GM19043 (cell line): Measurements from ENCODE around the gene ST6GALNAC4.
A peak's percentile ranks its signal among the peaks of the same experiment; 100 is the strongest.

ENCODE experiments used
- ATAC-seq: cut with Tn5 transposase; IDR thresholded peaks from one replicate; pipeline ENCODE4 v1.9.1; 2021; ENCODE audit warnings: low read depth; ENCODE audit not compliant: unreplicated experiment

ST6GALNAC4 gene

DNA sequence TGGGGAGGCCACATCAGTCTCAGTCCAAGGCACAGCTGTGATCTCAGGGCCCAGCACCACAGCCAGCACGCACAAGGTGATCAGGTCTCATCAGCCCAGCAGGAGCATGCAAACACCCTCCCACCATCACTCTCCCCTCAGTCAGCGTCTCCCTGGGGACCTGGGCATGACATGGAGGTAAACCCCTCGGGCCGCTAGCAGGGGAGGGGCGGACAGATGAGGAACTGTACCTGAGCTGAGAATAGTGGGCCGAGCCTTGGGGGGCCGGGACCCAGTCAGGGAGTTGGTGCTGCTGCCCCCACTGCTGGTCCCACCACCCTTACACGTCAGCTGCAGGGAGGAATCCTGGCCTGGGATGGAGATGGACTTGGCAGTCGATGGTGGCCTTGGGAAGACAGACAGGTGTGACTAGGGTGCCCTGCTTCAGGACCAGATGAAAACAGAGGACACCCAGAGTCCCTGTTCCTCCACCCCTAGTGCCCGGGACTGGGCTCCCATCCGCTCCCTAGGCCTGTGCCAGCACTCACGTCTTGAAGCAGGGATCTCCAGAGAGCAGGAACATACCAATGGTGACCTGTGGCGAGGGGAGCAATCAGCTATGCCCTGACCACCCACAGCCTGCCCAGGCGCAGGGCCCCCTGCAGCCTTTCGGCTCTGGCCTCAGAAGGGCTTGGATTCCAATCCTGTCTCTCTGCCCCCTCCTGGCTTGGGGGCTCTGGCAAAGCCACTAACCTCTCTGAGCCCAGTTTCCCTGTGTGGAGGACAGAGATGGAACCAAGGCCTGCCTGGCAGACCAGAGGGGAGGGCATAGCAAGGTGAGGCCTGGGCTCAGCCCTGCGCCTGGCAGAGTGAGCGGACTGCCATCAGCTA, 31.2 kb upstream of the ST6GALNAC4 start:
- ATAC-seq = no peak

DNA sequence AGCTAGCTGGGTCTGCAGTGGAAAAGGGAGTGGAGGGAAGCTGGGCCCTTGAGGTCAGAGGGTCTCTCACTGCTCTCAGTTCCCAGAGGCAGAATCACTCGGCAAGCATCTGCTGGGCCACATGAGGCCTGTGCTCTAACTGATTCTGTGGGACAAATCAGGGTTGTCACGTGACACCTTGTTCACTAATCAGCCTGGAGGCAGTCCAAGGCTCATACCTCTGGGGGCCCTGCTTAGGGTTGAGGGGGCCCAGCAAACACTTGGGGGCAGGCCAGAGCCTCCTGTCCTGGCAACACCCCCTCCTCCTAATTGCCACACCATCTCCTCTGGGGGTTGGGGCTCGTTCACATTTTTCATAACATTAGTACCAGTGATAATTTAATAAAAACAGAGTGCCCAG, 29.9 kb upstream of the ST6GALNAC4 start:
- no peak for ATAC-seq

DNA sequence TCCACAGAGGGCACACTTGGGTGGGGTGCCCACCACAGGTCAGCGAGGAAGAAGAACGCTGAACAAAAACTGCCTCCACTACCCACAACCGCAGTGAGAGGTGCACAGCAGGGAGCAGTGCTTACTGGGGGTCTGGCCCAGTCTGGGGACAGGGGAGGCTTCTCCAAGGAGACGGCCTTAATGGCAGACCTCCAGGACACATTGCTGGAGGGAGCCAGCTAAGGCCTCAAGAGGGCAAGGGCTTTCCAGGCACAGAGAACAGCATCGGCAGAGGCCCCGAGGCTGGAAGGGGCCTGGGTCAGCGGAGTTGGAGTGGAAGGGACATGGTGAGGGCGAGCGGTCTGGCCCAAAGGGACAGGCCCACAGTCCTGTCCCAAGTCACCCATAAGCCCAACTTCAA, 29.1 kb upstream of the ST6GALNAC4 start:
- ATAC-seq = no peak

DNA sequence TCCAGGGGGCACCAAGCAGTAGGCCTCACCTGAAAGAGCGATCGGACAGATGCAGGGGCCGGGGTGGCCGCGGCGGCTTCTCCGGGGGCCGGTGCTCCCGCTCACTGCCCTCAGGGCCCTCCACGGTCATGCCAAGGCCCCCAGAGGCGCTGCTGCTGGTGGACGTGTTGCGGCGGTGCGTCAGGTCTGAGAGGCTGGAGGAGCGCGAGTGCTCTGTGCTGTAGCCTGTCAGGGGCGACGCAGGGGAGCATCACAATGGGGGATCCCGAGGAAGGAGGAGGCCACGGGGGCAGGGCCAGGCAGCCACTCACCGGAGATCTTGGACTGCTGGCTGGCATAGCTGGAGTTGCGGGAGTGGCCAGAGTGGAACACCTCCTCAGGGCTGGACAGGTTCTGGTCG, 28.5 kb upstream of the ST6GALNAC4 start:
- no peak for ATAC-seq

DNA sequence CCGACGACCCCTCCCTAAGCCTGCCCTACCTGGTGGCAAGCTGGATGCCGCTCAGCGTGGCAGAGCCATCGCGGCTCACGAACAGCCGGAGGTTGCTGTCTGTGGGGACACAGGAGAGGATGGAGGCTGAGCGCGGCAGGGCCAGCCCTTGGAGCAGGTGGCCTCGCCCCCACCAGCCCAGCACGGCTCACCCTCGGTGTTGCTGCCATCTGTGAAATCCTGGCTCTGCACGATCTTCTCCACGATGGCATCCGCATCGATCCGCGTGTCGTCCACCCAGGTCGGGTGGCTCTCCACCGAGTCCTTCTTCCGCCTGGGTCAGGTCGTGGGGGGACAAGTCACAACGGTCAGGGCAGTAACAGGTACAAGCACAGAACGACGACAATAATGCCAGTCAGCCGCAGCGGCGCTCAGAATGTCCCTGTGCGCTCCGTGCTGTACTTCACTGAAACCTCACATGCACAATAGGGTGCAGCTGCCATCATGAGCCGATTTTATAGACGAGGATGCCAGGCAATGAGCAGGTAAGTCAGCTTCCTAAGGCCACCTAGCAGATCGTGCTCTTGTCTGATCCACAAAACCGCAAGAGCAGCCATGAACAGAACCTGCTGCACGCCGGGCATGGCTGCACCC, 27.9 kb upstream of the ST6GALNAC4 start:
- ATAC-seq = no peak

DNA sequence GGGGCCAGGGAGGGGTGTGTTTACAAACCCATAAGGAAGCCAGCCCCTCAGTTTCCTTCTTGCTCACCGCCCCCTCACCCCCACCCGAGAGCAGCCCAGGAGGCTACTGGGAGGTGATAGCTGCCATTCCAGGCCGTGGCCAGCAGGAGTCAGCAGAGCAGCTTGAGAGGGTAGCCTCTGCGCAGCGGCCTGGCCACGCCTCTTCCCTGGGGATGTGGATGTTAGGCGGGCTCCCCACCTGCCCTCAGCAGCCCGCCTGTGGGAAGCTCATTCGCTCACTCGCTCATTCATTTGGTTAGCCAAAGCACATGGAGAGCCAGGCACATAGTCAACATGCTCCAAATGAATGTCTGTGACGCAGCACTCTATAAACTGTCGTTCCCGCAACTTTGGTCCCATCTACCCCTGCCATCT, 26.9 kb upstream of the ST6GALNAC4 start:
- no peak for ATAC-seq

DNA sequence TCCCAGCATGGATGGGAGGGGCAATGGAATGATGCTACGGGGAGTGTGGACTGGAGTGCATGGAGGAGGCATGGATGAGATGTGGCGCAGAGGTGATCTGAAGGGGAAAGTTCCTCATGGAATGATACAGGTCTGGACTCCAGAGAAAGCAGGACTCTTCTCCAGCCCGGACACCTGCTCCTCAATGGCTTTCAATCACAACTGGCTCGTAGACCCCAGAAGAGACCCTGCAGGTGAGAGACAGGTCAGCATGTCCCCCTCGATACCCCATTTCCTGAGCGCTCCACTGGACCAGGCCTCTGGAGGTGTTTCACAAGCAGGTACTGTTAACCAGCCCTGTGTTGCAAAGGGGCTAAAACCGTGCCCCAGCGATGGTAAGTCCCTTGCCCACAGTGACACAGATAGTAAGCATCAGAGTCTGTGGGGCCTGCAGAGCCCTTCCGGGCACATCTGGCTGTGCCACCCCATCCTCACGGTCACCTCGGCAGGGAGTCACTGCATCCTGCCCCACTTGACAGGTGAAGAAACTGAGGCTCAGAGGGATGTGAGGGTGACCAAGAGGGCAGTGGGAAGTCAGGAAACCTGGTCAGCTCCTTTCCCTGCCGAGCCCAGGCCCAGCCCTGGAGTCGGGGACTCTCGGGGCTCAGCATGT, 26.3 kb upstream of the ST6GALNAC4 start:
- ATAC-seq = no peak

DNA sequence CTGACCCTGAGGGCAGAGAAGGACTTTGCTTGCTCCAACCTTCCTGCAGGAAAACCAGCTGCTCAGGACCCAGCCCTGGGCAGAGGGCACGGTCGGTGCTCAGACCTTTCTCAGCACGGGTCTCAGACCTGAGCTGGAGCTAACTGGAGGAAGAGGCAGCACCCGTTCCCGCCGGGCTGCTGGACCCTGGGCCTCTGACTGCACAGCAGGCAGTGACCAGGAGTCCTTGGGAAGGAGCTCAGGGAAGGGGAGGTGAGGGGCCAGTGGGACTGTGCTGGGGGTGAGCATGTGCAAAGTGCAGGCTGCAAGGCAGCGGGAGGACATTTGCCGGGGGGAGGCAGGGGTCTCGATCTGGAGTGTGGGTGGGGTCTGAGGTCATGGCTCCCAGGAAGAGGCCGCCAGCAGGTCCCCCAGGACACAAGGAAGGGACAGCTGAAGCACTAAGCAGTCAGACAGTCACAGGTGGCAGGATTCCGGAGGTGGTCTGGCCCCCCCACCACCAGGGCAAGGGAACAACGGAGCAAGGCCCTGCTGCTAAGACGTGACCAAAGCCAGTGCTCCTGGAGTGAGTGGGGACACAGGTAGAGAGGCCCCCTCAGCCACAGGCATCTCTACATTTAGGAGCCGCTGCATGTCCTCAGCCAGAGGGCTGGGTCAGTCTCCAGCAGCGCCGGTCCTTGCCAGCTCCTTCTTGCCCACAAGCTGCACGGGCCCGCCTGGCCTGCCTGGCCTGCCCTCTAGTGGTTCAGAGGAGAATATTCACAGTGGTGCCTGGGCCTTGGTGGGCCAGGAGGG, 25.6 kb upstream of the ST6GALNAC4 start:
- no peak for ATAC-seq

DNA sequence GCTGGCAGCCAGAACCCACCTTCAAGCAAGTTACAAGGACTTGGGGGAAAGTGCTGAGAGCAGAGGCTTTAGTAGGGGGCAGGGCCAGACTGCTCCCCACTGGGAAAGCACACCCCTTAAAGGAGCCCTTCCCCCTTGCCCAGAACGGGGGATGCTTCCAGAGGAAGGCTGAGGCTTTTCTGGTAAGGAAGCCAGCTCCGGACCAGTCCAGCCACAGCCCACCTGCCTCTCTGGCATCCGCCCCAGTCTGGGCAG, 25.0 kb upstream of the ST6GALNAC4 start:
- no peak for ATAC-seq

DNA sequence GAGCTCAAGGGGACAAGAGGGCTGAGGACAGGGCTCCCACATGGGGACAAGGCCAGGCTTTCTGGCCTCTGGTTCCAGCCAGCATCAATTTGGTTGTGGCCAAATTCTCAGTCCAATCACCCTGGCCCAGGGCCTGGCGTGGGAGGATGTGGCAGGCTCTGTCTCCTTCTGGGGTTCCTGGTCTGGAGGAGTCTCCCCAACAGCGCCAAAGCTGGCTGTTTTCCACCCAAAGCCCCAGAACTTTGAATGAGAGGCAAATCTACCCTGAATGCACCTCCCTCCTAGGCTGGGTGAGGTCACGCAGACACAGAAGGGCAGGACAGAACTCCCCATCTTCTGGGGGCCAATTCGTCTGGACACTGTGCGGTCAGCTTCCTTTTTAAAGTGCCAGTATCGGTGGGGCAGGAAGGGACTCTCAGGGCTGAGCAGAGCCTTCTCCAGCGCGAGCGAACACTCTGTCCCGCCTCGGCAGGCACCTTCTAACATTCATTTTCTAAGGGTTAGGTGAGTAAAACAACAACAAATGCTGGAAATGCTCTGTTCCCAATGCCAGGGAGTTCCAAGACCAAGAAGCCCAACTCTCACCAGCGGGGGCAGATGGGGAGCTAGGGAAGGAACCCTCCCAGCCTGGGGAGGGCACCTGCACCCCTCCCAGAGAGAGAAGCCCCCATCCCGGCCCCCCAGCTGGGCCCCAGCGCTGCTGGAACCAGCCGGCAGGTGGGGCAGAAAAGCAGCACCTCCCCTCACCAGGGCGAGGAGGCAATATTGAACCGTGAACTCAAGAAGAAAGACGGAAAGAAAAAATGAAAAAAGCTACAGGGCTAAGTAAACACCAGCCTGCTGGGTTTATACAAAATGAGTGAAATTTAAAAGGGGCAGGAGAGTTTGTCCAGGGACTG, 24.5 kb upstream of the ST6GALNAC4 start:
- ATAC-seq = no peak

DNA sequence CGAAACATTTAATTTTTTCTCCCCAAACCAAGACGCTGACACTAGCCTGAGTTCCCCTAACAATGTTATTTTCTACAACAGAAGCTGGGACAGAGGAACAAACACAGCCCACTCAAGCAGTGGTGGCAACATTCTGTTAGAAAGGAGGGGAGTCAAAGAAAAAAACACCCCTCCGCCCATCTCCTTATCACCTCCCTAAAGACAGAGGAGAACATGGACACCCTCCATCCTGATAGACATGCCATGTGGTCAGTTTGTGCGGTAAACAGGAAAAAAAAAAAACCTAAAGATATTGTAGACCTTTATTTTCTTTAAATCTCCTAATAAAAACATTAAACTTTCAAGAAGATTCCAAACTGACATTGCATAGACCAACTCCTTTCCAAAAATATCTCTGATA, 23.8 kb upstream of the ST6GALNAC4 start:
- no peak for ATAC-seq

DNA sequence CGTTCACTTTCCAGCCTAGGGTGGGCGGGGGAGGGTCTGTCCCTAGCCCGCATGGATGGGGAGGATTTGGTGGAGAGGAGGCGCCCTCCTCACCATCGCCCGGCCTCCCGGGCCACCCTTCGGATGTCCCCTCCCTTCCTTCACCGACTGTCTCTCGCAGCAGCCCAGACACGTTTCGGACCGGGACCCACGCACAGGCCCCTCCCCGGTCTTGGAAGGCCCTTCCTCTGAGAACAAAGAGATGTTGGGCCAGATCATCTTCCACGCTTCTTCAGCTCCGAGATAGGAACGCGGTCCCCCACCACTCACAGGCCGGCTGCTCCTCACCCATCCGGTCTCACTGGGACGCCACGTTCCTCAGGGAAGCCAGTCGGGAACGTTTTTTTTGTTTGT, 21.5 kb upstream of the ST6GALNAC4 start:
- no peak for ATAC-seq

DNA sequence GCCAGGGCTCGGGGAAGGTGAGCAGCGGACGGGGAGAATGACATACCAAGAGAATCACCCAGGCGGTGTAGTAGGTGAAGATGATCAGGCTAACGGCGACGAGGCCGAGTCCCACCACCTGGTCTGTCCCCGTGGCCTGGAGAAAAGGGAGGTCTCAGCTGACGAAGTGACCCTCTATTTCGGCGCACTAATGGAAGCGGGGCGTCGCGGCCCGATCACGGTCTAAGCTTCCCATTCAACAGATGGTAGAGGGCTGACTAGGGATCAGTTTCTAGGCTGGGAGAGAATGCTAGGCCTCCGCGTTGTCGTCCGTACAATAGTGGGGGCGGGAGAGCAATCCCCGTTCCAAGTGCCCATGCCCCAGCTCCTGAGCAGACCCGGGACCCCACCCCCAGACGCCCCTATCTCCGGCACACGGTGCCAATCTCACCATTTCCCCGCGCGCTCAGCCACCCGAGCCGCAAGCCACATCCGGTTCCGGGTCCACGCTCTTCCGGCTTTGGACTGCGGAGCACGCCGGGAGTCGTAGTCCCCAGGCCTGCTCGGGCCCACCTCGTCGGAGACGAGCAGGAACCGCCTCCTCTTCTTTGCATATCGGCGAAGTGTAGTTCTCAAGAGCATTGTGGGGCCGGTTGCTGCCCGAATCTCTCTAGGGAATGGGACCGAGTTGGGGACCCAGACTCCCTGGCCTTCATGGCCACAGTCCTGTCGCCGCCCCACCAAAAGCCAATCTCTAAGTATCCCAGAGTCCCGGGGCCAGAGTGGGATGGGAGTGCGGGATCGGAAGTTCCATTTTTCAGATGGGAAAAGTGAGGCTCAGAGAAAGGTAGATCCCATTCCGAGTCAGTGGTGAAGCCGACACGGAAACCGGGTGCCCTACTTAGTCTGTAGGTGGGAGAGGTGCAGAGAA, 20.8 kb upstream of the ST6GALNAC4 start, which contains the start of gene DPM2:
Gene DPM2, minus strand, starts transcription at position 467 of the 910 bp plus-strand sequence. Its CDS starts 34 bp downstream, at position 433.
- peak; percentile 93 for ATAC-seq

DNA sequence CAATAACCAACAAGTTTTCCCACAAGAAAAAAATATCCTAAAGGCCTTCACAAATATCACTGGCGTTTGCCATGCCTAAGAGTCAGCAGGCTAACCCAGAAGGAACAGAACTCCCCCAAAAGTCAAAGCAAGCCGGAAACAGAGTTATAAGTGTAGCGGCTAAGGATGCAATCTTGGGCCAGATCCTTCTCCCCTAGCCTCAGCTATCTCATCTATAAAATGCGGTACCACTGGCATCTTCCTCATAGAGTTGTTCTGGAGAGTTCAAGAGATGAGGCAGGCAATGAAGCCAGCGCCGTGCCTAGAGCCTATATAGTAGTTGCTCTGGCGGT, 20.2 kb upstream of the ST6GALNAC4 start:
- no peak for ATAC-seq

DNA sequence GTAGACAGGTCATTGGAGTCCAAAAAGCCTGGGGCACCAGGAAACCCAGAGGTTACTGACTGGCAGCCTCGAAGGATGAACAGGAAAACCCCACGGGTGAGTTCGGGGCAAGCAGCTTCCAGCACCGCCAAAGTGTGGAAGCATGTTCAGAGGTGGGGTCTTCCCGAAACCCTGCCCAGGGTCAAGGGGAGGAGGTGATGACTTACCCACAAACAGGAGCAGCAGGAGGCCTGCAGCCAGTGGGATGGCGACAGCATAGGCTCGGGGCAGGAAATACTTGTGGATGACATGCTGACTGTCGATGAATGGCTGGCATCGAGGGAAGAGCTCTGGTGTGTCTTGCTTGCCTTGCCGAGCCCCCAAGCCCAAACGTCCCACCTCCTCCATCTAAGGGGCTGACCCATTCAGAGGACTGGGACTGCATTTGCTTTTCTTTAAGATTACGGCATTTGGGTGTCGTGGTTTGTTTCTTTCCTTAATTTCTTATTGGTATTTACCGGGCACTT, 19.6 kb upstream of the ST6GALNAC4 start:
- ATAC-seq = no peak

DNA sequence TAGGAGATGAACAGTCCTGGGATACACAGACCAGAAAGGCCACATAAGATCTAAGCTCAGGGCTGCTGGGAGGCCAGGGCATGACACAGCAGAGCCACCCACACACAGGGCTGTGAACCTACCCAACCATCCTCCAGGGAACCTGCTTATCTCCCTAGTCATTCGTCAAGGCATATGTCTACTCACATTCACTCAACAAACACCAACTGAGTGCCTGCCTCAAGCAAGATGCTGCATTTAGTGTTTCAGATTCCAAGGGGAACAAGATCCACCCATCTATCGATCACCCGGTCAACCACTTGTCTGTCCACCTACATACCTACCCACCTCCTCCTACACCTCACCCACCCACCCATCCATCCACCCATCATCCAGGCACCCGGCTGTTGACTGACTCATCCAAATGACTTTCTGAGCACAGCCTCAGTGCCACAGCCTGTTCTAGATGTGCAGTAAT, 19.0 kb upstream of the ST6GALNAC4 start:
- ATAC-seq = no peak

DNA sequence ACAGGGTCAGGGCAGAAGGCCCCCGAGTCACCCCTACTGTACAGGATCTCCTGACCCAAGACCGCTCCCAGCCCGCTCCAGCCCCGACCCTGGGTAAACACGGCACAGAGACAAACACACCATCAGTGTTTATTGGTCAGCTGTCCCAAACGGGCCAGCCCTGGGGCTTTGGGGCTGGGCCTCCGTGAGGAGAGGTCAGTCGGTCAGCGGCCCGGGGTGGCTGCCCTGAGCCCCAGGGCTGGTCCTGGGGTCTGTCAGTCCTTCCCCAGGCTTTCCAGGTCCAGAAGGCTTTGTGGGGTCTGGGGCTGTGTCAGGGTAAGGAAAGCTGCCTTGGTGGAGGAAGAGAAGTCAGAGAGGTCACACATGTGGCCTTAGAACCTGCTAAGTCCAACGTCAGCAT, 18.1 kb upstream of the ST6GALNAC4 start:
- no peak for ATAC-seq

DNA sequence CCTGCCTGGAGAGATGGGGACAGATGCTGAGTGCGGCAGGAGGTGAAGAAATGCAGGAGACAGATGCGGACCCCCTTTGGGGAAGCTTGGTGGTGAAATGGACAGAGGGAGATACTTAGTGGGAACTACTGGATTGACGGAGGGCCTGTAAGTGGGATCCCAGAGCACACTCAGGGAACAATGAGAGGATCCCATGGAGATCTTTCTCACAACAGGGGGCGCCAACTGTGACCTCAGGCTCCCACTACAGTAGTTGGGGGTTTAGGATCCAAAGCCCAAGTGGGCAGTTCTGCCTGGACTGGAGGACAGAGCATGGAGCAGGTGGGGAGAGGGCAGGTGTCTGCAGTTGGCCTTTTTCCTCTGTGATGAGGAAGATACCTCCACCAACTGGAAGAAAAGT, 17.4 kb upstream of the ST6GALNAC4 start:
- no peak for ATAC-seq
